HuH-7 (cell line): ENCODE results near the gene DIO1.

ENCODE experiments used
- DNase-seq: peaks from one replicate; pipeline ENCODE4 v3.0.0; 2011; ENCODE audit warnings: low spot score

DIO1 gene

GRCh38 chr1:53942127-53942957, 48.4 kb downstream of the DIO1 start:
- no peak for DNase-seq

GRCh38 chr1:53943090-53943489, 49.1 kb downstream of the DIO1 start:
- DNase-seq = no peak

DNA sequence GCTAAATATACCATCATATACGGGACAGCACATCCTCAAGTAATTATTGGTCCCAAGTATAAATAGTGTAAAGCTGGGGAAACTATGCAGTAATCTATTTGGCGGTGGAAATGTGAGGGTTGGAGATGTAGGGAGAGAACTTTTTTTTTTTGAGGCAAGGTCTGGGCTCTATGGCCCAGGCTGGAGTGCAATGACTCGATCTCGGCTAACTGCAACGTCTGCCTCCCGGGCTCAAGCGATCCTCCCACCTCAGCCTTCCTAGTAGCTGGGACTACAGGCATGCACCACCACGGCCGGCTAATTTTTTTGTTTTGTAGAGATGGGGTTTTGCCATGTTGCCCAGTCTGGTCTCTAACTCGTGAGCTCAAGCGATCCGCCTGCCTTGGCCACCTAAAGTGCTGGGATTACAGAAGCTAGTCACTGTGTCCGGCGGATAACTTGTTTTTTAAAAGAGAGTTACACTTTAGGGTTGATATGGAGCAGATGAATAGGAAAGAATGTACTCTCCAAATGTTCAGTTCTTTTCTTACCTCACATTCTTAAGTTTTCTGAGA, 49.6 kb downstream of the DIO1 start:
- no peak for DNase-seq

DNA sequence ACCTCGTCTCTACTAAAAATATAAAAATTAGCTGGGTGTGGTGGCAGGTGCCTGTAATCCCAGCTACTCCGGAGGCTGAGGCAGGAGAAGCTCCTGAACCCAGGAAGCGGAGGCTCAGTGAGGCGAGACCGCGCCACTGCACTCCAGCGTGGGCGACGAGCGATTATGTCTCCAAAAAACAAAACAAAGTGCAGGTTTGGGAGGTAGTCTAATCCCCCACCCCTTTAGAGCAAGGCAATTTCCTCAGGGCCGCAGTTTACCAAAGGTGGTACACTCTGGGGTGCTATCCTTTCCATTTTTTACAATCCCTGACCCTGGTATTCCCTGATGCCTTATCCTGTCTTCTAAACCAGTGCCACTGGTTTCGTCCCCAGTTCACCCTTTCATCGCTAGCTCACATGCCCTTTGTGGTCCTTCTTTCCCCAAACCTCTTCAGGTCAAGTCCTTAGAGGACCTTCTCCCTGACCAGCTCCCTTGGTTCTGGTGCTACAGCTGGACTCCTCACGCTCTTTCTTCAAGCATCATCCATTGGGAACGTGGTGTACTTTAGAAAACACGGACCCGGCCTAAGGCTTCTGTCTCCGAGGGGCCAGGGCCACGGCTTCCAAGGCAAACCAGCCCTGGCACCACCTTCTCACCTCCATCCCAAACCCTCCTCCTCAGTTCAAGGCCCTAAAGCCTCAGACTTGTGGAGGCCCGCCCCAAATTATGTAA, 50.6 kb downstream of the DIO1 start:
- no peak for DNase-seq

- DNase-seq = no peak
Observed at GRCh38 chr1:53945183-53945432, 51.1 kb downstream of the DIO1 start.

DNA sequence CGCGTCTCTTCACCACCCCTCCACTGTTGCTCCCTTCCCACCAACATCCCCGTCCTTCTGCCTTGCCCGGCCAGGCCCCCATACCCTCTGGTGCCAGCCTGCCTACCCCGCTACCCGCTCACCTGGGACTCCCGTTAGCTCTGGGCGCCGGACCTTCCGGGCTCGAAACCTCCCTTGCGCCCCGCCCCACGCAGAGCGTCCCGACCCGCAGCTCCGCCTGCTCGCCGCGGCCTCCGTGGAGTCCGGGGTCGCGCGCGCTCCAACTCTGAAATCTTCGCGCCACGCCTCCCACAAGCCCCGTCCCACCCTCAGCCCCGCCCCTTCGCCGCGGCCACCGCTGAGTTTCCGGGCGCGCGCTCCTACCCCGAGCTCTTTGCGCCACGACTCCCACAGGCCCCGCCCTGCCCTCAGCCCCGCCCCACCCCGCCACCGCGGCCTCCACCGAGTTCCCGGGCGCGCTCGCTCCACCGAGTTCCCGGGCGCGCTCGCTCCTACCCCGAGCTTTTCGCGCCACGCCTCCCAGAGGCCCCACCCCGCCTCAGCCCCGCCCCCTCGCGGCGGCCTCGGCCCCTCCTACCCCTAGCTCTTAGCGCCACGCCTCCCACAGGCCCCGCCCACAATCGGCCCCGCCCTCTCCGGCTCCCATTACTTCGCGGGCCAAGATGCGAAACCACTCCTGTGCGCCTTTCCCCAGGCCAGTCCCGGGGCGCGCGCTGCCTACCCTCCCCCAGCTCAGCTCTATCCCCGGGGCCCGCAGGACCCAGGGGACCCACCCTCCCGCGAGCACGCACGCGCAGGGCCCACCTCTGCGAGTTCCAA, 51.7 kb downstream of the DIO1 start, which contains the start of gene IFT25:
TSS of gene IFT25 (minus strand) at position 267 of the 819 bp plus-strand sequence. CDS start 5,617 bp downstream, outside the sequence.
- DNase-seq = peak; percentile 76

- DNase-seq = peak; percentile 85
Observed at GRCh38 chr1:53946252-53947171, 52.5 kb downstream of the DIO1 start, which contains the start of gene LRRC42. Gene LRRC42 (plus strand): TSS chr1:53946350. CDS start chr1:53952000, 5,650 bp downstream.

DNA sequence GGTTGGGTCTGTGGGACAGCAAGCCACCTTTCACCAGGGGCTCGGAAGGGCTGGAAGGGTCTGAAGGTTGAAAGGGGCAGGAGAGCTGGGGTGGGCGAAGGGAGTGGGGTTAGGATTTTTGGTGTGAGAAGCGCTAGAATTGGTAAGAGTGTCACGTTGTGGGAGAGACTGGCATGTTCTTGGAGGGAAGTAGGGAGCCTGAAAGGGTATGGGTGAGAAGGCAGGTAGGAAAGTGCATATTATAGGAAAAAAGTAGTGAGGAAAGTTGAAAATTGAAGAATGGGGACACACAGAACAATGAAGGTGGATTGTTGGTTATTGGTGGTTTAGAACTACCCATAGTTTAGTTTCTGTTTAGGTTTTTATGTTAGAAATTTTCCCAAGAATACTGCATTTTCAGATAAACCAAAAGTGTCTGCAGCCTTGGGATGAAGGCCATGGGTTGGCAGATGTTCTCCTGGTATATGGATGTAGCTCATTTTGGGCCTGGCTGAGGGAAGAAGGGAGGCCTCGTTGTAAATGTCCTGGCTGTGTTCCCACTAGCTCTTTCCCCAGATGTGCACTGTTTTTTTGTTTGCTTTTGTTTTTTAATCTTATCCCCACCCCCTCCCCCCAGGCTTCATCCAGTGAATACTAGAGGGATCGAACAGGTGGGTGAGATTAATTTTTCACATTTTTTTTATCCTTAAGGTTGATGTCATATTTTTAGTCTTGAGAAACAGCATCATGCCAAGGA, 53.4 kb downstream of the DIO1 start:
- no peak for DNase-seq

GRCh38 chr1:53948291-53948690, 54.3 kb downstream of the DIO1 start:
- no peak for DNase-seq

DNA sequence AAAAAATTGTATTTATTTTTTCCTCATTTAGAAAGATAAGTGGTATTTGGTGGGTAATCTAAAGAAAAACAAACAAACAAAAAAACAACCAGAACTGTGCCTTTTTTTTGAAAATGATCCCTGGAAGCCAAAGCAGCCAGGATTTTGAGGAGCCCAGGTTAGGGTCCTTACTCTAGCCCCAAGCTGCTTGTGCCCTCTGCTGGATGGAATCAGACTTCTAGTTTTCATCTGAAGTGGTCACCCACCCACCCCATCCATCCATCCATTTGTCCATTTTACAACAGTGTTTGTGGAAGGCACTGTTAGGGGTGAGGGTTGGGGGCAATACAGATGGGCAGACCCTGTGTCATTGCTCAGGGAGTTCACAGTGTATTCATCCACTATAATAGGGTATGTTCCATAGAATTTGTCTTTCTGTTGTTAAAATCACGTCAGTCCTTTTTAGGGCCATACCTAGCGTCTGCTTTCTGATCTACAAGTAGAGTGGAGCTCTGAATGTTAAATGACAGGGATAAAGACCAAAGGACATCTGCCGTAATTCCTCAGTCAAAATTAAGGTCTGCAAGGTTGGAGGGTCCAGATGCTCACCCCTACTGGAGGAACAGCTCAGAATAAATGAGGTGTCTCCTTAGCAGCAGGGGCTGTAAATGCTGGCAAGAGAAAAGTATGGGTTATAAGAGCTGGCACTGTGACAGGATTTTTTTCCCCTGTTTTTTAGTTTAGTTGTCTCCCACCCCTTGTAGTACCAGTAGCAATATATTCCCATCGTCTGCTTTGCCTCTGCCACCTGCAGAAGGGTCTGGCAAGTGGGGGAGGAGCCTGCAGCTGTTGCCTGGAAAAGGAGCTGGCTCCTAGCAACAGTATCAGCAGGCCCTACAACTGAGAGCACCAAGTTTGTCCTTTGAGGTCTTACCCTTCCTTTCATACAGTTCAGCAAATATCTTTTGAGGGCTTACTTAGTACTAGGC, 55.3 kb downstream of the DIO1 start:
- DNase-seq = peak; percentile 55

DNA sequence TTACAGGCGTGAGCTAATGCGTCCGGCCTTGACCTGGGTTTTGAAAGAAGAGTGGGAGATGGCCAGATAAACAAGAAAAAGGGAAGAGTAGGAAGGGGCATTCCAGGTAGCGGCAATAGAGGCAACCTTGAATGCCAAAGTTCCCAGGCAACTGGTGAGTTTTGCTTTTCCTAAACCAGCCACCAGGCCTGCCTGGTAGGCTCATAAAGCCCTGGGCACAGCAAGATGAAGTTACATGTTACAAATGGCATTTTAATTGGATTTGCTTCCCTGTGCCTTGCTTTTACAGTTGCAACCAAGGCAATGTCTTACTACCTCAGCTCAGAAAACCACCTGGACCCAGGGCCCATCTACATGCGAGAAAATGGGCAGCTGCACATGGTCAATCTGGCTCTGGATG, 57.7 kb downstream of the DIO1 start:
- DNase-seq = no peak

DNA sequence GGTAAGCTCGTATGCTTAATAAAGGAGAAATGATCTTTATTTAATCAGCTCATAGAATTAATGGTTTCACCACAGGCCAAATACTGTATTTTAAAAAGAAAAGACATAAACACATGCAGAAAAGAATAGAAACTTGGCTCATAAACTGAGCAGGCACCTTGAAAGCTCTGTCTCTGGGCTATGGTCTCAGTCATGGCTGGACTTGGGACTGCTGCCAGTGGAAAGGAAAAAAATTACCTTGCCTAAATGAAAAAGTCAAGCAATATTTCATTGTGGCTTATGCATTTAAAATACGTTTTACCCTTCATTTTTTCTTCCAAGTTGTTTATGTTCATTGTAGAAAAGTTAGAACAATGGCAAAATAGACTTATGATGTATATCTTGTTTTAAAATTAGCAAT, 60.1 kb downstream of the DIO1 start:
- no peak for DNase-seq

- DNase-seq = no peak
Observed at GRCh38 chr1:53956308-53957168, 62.6 kb downstream of the DIO1 start.

DNA sequence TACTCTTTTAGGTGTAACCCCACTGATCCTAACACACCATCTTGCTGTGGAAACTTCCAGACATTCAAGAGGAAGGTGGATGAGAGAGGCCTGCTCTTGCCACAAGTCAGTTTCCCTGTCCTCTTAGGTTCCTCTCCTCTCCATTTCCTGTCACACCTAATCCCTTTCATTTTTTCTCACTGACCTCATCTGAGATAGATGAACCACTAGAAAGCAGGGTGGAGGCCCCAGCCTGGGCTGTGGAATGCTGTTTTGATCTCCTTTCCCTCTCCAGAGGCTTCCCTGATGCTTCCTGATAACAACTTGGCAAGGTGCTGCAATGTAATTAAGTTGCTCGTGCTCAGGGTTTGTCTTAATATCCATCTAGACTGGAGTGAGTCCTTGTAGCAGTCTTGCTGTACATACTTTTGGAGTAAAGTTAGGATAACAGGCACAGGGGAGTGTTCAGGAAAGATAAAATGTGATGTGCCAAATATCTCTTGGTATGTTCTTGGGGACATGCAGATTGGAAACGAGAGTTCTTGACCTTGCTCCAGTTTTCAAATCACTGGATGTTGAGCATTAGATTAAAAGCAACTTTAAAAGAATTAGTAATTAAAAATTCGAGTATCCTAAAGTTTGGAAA, 63.3 kb downstream of the DIO1 start:
- DNase-seq = no peak

- DNase-seq = no peak
Observed at GRCh38 chr1:53959664-53960250, 65.8 kb downstream of the DIO1 start.
